K562 (cell line): ENCODE data around the gene PKD1L1. TPM values are rescaled to one million over a fixed set of nuclear protein-coding genes. Genes with fewer than 3 reads are reported as not detected.

Experiments used
- ATAC-seq: fragments of 200-7000 bp; cut with Tn5 transposase; 3 replicates; pipeline ENCODE4 v1.9.1; 2020; ENCODE audit warnings: moderate library complexity
- BruUV-seq: library from RNA; stranded (reverse); fragments of 400-500 nt; replicated peaks from 2 replicates; lab custom pipeline; 2021; lab: Mats Ljungman, UMichigan
- CTCF ChIA-PET: fragments of 300-600 bp; formaldehyde crosslinking; extraction: SDS; loops from one replicate; lab custom pipeline; 2021; ENCODE audit warnings: low intra/inter-chr PET ratio; lab: Yijun Ruan, JAX
- POLR2A ChIA-PET: fragments of 300-600, 350-650 bp; sonication (Branson Sonifier 250); formaldehyde crosslinking; extraction: SDS; loops from one replicate; lab custom pipeline; 2021; ENCODE audit warnings: antibody characterized with exemption, inconsistent platforms; lab: Yijun Ruan, JAX
- DNase-seq, 4 experiments: peaks; one replicate each; pipeline versions ENCODE4 v3.0.0 to v3.0.0-alpha.2; 2011 to 2018; ENCODE audit warnings: low spot score in 3 of 4, mixed read lengths in 3 of 4; ENCODE audit errors: extremely low read depth in 1 of 4
- FAIRE-seq: peaks from 2 replicates; lab custom pipeline; 2011; peaks lifted over from hg19 to GRCh38; lab: Jason Lieb, UNC
- H2AFZ ChIP-seq: 2 replicates; pipeline ENCODE4 v1.6.0; 2011; ENCODE audit warnings: low read depth, low read length, control low read depth, inconsistent platforms
- H3K27ac ChIP-seq: fragments of 200-600 bp; 3 replicates; pipeline ENCODE4 v1.8.0; 2011; ENCODE audit warnings: low read depth, mild to moderate bottlenecking, control low read depth, inconsistent platforms, low read length, moderate library complexity, mixed read lengths; ENCODE audit errors: extremely low read depth
- H3K27me3 ChIP-seq, 2 experiments: fragments of 300-600 bp in 1 of 2; 2 replicates in 1 of 2; 3 replicates in 1 of 2; pipeline versions ENCODE4 v1.6.0 to v1.8.0; 2011; ENCODE audit warnings: inconsistent platforms in 2 of 2, low read length in 2 of 2, mild to moderate bottlenecking in 1 of 2, mixed read lengths in 1 of 2, moderate library complexity in 1 of 2; ENCODE audit not compliant: control insufficient read depth in 2 of 2, insufficient read depth in 2 of 2
- H3K36me3 ChIP-seq: fragments of 300-600 bp; 3 replicates; pipeline ENCODE4 v1.8.0; 2011; ENCODE audit warnings: mild to moderate bottlenecking, low read length, inconsistent platforms; ENCODE audit not compliant: control insufficient read depth, insufficient read depth
- H3K4me1 ChIP-seq, 2 experiments: fragments of 200-600 bp in 1 of 2; replicated peaks in 1 of 2; 2 replicates in 1 of 2; 3 replicates in 1 of 2; pipeline versions ENCODE4 v1.5.1 to v1.8.0; 2011; ENCODE audit warnings: inconsistent platforms in 2 of 2, low read length in 2 of 2, mild to moderate bottlenecking in 1 of 2, mixed read lengths in 1 of 2, moderate library complexity in 1 of 2; ENCODE audit not compliant: control insufficient read depth in 2 of 2, insufficient read depth in 2 of 2
- H3K4me2 ChIP-seq: 2 replicates; pipeline ENCODE4 v1.6.1; 2011; ENCODE audit warnings: low read length, control low read depth, inconsistent platforms, mixed read lengths; ENCODE audit not compliant: insufficient read depth
- H3K4me3 ChIP-seq: fragments of 200-600 bp; sonication (generic), shearing (Covaris generic); 2 replicates; pipeline ENCODE4 v1.5.1; 2016; ENCODE audit warnings: control low read depth, inconsistent platforms
- H3K79me2 ChIP-seq: fragments of 200-600 bp; 3 replicates; pipeline ENCODE4 v1.8.0; 2011; ENCODE audit warnings: low read length, inconsistent platforms; ENCODE audit not compliant: control insufficient read depth, insufficient read depth
- H3K9ac ChIP-seq, 2 experiments: 2 replicates each; pipeline versions ENCODE4 v1.6.0 to v1.6.1; 2011; ENCODE audit warnings: low read depth in 2 of 2, low read length in 2 of 2, control low read depth in 1 of 2, inconsistent platforms in 1 of 2, mild to moderate bottlenecking in 1 of 2, mixed read lengths in 1 of 2; ENCODE audit not compliant: insufficient read depth in 1 of 2
- H3K9me1 ChIP-seq: one replicate; pipeline ENCODE4 v1.6.0; 2011; ENCODE audit warnings: inconsistent platforms, mild to moderate bottlenecking, low read length, moderate library complexity; ENCODE audit not compliant: control insufficient read depth, insufficient read depth
- H3K9me3 ChIP-seq: replicated peaks from 2 replicates; pipeline ENCODE4 v1.5.1; 2011; ENCODE audit warnings: low read depth, low read length, inconsistent platforms; ENCODE audit not compliant: control insufficient read depth, insufficient read depth
- H4K20me1 ChIP-seq: replicated peaks from 2 replicates; pipeline ENCODE4 v1.6.1; 2011; ENCODE audit warnings: low read length, inconsistent platforms, mixed read lengths; ENCODE audit not compliant: control insufficient read depth, insufficient read depth
- CTCF ChIP-seq, 3 experiments: IDR thresholded peaks in 2 of 3; conservative IDR thresholded peaks in 1 of 3; 2 replicates each; pipeline ENCODE4 v1.5.1; 2011 to 2012; ENCODE audit warnings: low read length in 3 of 3, mild to moderate bottlenecking in 3 of 3, control low read depth in 2 of 3, improper control_type of control experiment in 1 of 3, inconsistent platforms in 1 of 3, low read depth in 1 of 3, mixed read lengths in 1 of 3, moderate library complexity in 1 of 3; ENCODE audit not compliant: insufficient read depth in 2 of 3
- NCOR1 ChIP-seq: fragments of 450-650 bp; IDR thresholded peaks from 2 replicates; pipeline ENCODE4 v1.6.1; 2016; ENCODE audit warnings: mild to moderate bottlenecking, moderate library complexity
- WGBS: fragments of 100-300 bp; shearing (Covaris generic); methylation state at CpG from one replicate; pipeline ENCODE4 v1.1.6; 2016; ENCODE audit warnings: low coverage, mixed read lengths; ENCODE audit not compliant: insufficient coverage; ENCODE audit errors: missing lambda C conversion rate; 5-methylcytosine and 5-hydroxymethylcytosine counted together
- in situ Hi-C: fragments of 300-500 bp; cut with MboI; formaldehyde crosslinking; loops from 4 replicates; pipeline ENCODE4 v1.15.0; 2018; ENCODE audit warnings: inconsistent platforms, mixed read lengths
- intact Hi-C: fragments of 100-400 bp; cut with micrococcal nuclease; formaldehyde crosslinking; loops from 2 replicates; pipeline ENCODE4 v1.14.2; 2022
- polyA plus RNA-seq, 8 experiments: library from polyadenylated mRNA; depleted of rRNA in 4 of 8; stranded (reverse) in 5 of 8; unstranded in 3 of 8; fragments of >200 nt; fragmentation: Nextera tagmentation in 2 of 8; fragmentation: Illumina TruSeq in 1 of 8; extraction: Ambion mirVana in 2 of 8; extraction: Trizol in 1 of 8; gene quantifications; 2 replicates each; pipeline versions ENCODE4 v1.2.1 to v1.2.3, GENCODE V29; 2011 to 2014; ENCODE audit warnings: inconsistent platforms in 1 of 8, missing spikeins in 1 of 8
- total RNA-seq, 7 experiments: library from RNA; depleted of rRNA in 6 of 7; stranded (reverse); fragments of >200 nt in 6 of 7; fragmentation: Illumina TruSeq in 2 of 7; extraction: Trizol in 2 of 7; gene quantifications; 2 replicates each; pipeline versions ENCODE4 v1.2.1 to v1.2.3, GENCODE V29; 2011 to 2021; ENCODE audit warnings: low replicate concordance in 1 of 7

The PKD1L1 gene
- total and polyA plus RNA-seq, 9 of the 15 experiments (the other 6 are each of a cell fraction or from before 2014, with no cell fraction given) = 0.01 to 0.02 TPM; not detected in 7

DNA sequence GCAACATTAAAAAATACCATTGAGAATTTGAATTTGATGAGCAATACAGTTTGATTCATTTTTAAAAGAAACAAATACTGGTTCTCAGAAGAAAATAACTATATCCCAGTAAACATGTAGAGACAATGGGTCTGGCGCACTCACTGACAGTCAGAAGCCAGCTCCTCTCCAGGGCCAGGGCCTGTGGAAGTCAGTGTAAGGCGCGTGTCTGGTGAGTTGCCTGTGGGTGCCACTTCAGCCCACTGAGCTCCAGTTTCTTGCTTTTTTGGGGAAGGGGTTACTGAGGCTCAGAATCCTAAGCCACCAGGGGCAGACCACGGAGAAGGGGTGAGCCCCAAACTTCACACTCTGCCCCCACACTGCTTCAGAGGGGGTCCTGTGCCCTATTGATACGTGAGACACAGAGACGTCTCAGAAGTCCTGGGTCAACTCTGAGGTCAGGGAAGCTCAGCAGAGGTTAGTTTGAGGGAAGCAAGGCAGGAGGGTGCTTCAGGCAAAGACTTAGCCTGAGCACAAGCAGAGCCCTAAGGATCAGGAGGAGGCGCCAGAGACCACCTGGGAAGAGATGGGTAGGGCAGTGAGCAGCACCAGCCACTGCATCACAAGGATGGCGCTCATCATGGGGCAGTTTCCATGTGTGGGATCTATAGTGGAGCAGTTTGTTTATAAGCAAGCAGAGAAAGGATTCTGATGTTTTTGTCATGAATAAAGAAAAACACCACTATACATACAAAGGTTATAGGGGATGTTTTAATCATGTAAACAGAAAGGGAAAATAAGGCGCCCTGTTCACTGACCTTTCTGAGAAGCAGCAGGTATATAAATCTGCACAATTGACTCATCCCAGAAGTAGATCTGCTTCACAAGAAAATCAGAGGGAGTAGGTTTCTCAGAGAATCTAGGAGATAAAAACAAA lies 95.7 kb downstream of the PKD1L1 start:
- H3K9ac ChIP-seq = no peak overlapping the region
- ChIA-PET CTCF (no interaction called here), POLR2A (interaction anchor here (0.6 kb wide), 1 partner anchor 19 kb away, joined by 4 read pairs; no protein-coding TSS in a partner anchor)
- intact Hi-C loops (no loop called here), in situ Hi-C loops (no loop called here)
- no peak for FAIRE-seq
- H4K20me1 ChIP-seq = no peaks in the 10 kb centered on the region
- no peaks in the 10 kb centered on the region for H3K79me2 ChIP-seq
- no peaks in the 10 kb centered on the region for H3K36me3 ChIP-seq
- no peak overlapping the region for H2AFZ ChIP-seq
- no peak overlapping the region for H3K4me2 ChIP-seq
- no peak for DNase-seq
- WGBS = 1% methylated on average over 9 of the region's 9 CpGs
- peaks cover 0 to 9% of the 10 kb centered on the region in 2 experiments; a peak in 2 of 5 replicates for H3K27me3 ChIP-seq
- H3K4me1 ChIP-seq = no peaks in the 10 kb centered on the region
- no peak overlapping the region for H3K4me3 ChIP-seq
- BruUV-seq = no TSS peak
- H3K9me3 ChIP-seq = no peaks in the 10 kb centered on the region
- ATAC-seq = peak; percentile 57; the same call in 2 of the 3 replicates
- no peak overlapping the region for H3K27ac ChIP-seq
- H3K9me1 ChIP-seq = no peaks in the 10 kb centered on the region
- no peak for TF ChIP-seq NCOR1
- 0 out of 6 replicates have a peak, but pooled peaks have one; percentile 13 to 21 (median 15) for TF ChIP-seq CTCF (IDR thresholded peaks at IDR 0.05 in 2 of 3, conservative IDR thresholded peaks at IDR 0.05 in 1 of 3; ENCODE audit: insufficient read depth in 2 of 3, low read depth in 1 of 3, low read length in 3 of 3)
